K562 (cell line): ENCODE measurements around the gene ASB15. TPM values are rescaled to one million over a fixed set of nuclear protein-coding genes. Genes with fewer than 3 reads are reported as not detected.

ENCODE experiments used
- ATF7 ChIP-seq: fragments of 450-650 bp; IDR thresholded peaks from 2 replicates; pipeline ENCODE4 v1.7.1; 2014; ENCODE audit warnings: mild to moderate bottlenecking, moderate library complexity
- CHD2 ChIP-seq: IDR thresholded peaks from 2 replicates; pipeline ENCODE4 v1.6.1; 2011; ENCODE audit warnings: low read depth, low read length
- DIDO1 ChIP-seq: fragments of 450-650 bp; IDR thresholded peaks from 2 replicates; pipeline ENCODE4 v1.6.1; 2016; ENCODE audit warnings: low read depth, missing biosample characterization, missing genetic modification characterization
- ID3 ChIP-seq, 2 experiments: fragments of 250-450 bp in 1 of 2; fragments of 450-650 bp in 1 of 2; sonication (Bioruptor Pico) in 1 of 2; IDR thresholded peaks; 2 replicates each; pipeline versions ENCODE4 v1.6.1 to v1.8.0; 2016 to 2021; ENCODE audit warnings: mild to moderate bottlenecking in 2 of 2, moderate library complexity in 2 of 2, missing compliant biosample characterization in 1 of 2, missing genetic modification characterization in 1 of 2
- KLF16 ChIP-seq: IDR thresholded peaks from 2 replicates; pipeline ENCODE4 v1.6.1; 2016; ENCODE audit warnings: antibody characterized with exemption
- MAZ ChIP-seq, 2 experiments: fragments of 450-650 bp in 1 of 2; sonication (generic) in 1 of 2; formaldehyde crosslinking; IDR thresholded peaks in 1 of 2; conservative IDR thresholded peaks in 1 of 2; 2 replicates each; pipeline versions ENCODE4 v1.4.0 to v1.5.0; 2020; ENCODE audit warnings: mild to moderate bottlenecking in 1 of 2, missing genetic modification reagents in 1 of 2
- MCM7 ChIP-seq, 2 experiments: fragments of 450-650 bp; IDR thresholded peaks; 2 replicates each; pipeline ENCODE4 v1.6.1; 2016 to 2018
- MYNN ChIP-seq, 2 experiments: sonication (generic); formaldehyde crosslinking in 1 of 2; IDR thresholded peaks; 2 replicates each; pipeline versions ENCODE4 v1.5.0 to v1.6.1; 2016 to 2020; ENCODE audit warnings: antibody characterized with exemption in 1 of 2, missing genetic modification reagents in 1 of 2
- SIN3A ChIP-seq, 2 experiments: fragments of 150-350 bp in 1 of 2; IDR thresholded peaks; 2 replicates each; pipeline ENCODE4 v1.6.1; 2011 to 2016; ENCODE audit warnings: borderline replicate concordance in 2 of 2, low read depth in 2 of 2, low read length in 2 of 2, mild to moderate bottlenecking in 2 of 2, moderate library complexity in 2 of 2; ENCODE audit not compliant: control insufficient read depth in 1 of 2
- TSHZ1 ChIP-seq: fragments of 250-450 bp; sonication (Bioruptor Pico); IDR thresholded peaks from 2 replicates; pipeline ENCODE4 v1.4.0; 2020; ENCODE audit warnings: mild to moderate bottlenecking, moderate library complexity
- XRCC4 ChIP-seq: IDR thresholded peaks from one replicate; pipeline ENCODE4 v1.6.1; 2011; ENCODE audit not compliant: insufficient read depth, insufficient read length; ENCODE audit errors: extremely low read depth
- ZNF253 ChIP-seq: fragments of 250-450 bp; sonication (Bioruptor Pico); conservative IDR thresholded peaks from 2 replicates; pipeline ENCODE4 v1.6.1; 2021; ENCODE audit warnings: mild to moderate bottlenecking
- ZNF780A ChIP-seq: fragments of 250-450 bp; sonication (Bioruptor Pico); IDR thresholded peaks from 2 replicates; pipeline ENCODE4 v1.5.0; 2021; ENCODE audit warnings: mild to moderate bottlenecking
- polyA plus RNA-seq, 8 experiments: library from polyadenylated mRNA; depleted of rRNA in 4 of 8; stranded (reverse) in 5 of 8; unstranded in 3 of 8; fragments of >200 nt; fragmentation: Nextera tagmentation in 2 of 8; fragmentation: Illumina TruSeq in 1 of 8; extraction: Ambion mirVana in 2 of 8; extraction: Trizol in 1 of 8; gene quantifications; 2 replicates each; pipeline versions ENCODE4 v1.2.1 to v1.2.3, GENCODE V29; 2011 to 2014; ENCODE audit warnings: inconsistent platforms in 1 of 8, missing spikeins in 1 of 8
- total RNA-seq, 7 experiments: library from RNA; depleted of rRNA in 6 of 7; stranded (reverse); fragments of >200 nt in 6 of 7; fragmentation: Illumina TruSeq in 2 of 7; extraction: Trizol in 2 of 7; gene quantifications; 2 replicates each; pipeline versions ENCODE4 v1.2.1 to v1.2.3, GENCODE V29; 2011 to 2021; ENCODE audit warnings: low replicate concordance in 1 of 7
- TF ChIP-seq, protein P1 (sequence below): fragments of 250-450 bp; sonication (Bioruptor Pico); IDR thresholded peaks from 2 replicates; pipeline ENCODE4 v1.5.0; 2020; ENCODE audit warnings: mild to moderate bottlenecking, borderline replicate concordance
- TF ChIP-seq, protein P2 (sequence below): sonication (generic); formaldehyde crosslinking; IDR thresholded peaks from 2 replicates; pipeline ENCODE4 v1.8.1; 2022; ENCODE audit warnings: missing genetic modification reagents
- TF ChIP-seq, protein P3 (sequence below): fragments of 250-450 bp; sonication (Bioruptor Pico); IDR thresholded peaks from 2 replicates; pipeline ENCODE4 v1.8.0; 2021; ENCODE audit warnings: moderate library complexity, mild to moderate bottlenecking, inconsistent platforms
- TF ChIP-seq, protein P4 (sequence below): fragments of 250-450 bp; sonication (Bioruptor Pico); IDR thresholded peaks from 2 replicates; pipeline ENCODE4 v1.8.0; 2021; ENCODE audit warnings: moderate library complexity, mild to moderate bottlenecking, inconsistent platforms

The ASB15 gene
- total and polyA plus RNA-seq, 9 of the 15 experiments (the other 6 are each of a cell fraction or from before 2014, with no cell fraction given): 0.03 to 0.14 (median 0.04) TPM; not detected in 3

DNA sequence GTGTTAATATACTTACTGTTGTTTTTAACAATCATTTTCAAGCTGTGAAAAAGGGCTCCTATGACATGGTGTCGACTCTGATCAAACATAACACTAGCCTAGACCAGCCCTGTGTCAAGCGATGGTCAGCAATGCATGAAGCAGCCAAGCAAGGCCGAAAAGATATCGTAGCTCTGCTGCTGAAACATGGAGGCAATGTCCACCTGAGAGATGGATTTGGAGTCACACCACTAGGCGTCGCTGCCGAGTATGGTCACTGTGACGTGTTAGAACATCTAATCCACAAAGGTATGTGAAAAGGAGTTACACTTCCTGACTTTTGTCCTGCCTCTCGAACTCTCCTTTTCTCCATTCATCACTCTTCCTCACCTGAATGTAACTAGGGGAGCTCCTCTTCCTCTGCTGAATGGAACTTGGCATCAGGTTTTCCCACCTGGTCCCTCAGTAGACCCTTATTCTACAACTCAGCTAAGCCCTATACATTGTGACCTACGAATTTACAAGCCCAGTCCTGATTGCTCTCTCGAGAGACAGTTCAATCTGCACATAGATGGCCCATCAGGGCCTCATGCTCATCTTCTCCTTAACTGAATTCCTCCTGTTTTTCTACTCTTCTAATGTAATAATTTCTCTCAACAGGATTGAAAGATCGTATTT is 23.0 kb downstream of the ASB15 start (continued):
- TF ChIP-seq, protein P1, sequence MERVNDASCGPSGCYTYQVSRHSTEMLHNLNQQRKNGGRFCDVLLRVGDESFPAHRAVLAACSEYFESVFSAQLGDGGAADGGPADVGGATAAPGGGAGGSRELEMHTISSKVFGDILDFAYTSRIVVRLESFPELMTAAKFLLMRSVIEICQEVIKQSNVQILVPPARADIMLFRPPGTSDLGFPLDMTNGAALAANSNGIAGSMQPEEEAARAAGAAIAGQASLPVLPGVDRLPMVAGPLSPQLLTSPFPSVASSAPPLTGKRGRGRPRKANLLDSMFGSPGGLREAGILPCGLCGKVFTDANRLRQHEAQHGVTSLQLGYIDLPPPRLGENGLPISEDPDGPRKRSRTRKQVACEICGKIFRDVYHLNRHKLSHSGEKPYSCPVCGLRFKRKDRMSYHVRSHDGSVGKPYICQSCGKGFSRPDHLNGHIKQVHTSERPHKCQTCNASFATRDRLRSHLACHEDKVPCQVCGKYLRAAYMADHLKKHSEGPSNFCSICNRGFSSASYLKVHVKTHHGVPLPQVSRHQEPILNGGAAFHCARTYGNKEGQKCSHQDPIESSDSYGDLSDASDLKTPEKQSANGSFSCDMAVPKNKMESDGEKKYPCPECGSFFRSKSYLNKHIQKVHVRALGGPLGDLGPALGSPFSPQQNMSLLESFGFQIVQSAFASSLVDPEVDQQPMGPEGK: no peak
- no peak for TF ChIP-seq MYNN (IDR thresholded peaks at IDR 0.05)
- TF ChIP-seq MYNN (CRISPR knock-in tag; IDR thresholded peaks at IDR 0.05): no peak
- TF ChIP-seq SIN3A (IDR thresholded peaks at IDR 0.05; ENCODE audit: borderline replicate concordance in 2 of 2, control insufficient read depth in 1 of 2, low read depth in 2 of 2, low read length in 2 of 2): no peak
- TF ChIP-seq ATF7: peak; percentile 59
- no peak for TF ChIP-seq CHD2
- TF ChIP-seq ZNF780A: no peak
- TF ChIP-seq, protein P2, sequence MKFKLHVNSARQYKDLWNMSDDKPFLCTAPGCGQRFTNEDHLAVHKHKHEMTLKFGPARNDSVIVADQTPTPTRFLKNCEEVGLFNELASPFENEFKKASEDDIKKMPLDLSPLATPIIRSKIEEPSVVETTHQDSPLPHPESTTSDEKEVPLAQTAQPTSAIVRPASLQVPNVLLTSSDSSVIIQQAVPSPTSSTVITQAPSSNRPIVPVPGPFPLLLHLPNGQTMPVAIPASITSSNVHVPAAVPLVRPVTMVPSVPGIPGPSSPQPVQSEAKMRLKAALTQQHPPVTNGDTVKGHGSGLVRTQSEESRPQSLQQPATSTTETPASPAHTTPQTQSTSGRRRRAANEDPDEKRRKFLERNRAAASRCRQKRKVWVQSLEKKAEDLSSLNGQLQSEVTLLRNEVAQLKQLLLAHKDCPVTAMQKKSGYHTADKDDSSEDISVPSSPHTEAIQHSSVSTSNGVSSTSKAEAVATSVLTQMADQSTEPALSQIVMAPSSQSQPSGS (CRISPR knock-in tag): no peak
- no peak for TF ChIP-seq ZNF253 (CRISPR knock-in tag)
- TF ChIP-seq XRCC4: no peak
- TF ChIP-seq ID3 (CRISPR knock-in tag; IDR thresholded peaks at IDR 0.05): no peak
- TF ChIP-seq ID3 (tag; IDR thresholded peaks at IDR 0.05): no peak
- no peak for TF ChIP-seq DIDO1
- TF ChIP-seq, protein P3, sequence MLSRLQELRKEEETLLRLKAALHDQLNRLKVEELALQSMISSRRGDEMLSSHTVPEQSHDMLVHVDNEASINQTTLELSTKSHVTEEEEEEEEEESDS (CRISPR knock-in tag): no peak
- peak; percentile 58 for TF ChIP-seq KLF16
- no peak for TF ChIP-seq MCM7 (IDR thresholded peaks at IDR 0.05)
- TF ChIP-seq TSHZ1 (CRISPR knock-in tag): no peak
- no peak for TF ChIP-seq MAZ (CRISPR knock-in tag; conservative IDR thresholded peaks at IDR 0.05 in 1 of 2, IDR thresholded peaks at IDR 0.05 in 1 of 2)
- TF ChIP-seq, protein P4, sequence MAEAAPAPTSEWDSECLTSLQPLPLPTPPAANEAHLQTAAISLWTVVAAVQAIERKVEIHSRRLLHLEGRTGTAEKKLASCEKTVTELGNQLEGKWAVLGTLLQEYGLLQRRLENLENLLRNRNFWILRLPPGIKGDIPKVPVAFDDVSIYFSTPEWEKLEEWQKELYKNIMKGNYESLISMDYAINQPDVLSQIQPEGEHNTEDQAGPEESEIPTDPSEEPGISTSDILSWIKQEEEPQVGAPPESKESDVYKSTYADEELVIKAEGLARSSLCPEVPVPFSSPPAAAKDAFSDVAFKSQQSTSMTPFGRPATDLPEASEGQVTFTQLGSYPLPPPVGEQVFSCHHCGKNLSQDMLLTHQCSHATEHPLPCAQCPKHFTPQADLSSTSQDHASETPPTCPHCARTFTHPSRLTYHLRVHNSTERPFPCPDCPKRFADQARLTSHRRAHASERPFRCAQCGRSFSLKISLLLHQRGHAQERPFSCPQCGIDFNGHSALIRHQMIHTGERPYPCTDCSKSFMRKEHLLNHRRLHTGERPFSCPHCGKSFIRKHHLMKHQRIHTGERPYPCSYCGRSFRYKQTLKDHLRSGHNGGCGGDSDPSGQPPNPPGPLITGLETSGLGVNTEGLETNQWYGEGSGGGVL: no peak
